GM13977 (cell line): ENCODE data around the gene ENPP3.

Source experiments
- DNase-seq: peaks from one replicate; pipeline ENCODE4 v3.0.0; 2012; ENCODE audit warnings: low spot score
- CTCF ChIP-seq: IDR thresholded peaks from 2 replicates; pipeline ENCODE4 v1.5.1; 2012; ENCODE audit warnings: mild to moderate bottlenecking, control low read depth; ENCODE audit not compliant: insufficient read depth; ENCODE audit errors: extremely low read depth, missing control alignments
- in situ Hi-C: fragments of 300-500 bp; cut with MboI; formaldehyde crosslinking; loops from one replicate; pipeline ENCODE4 v1.12.0; 2022; ENCODE audit warnings: low sequenced_read_pairs, low pct_unique_long_range_greater_than_20kb, mixed read lengths, inconsistent platforms; ENCODE audit not compliant: unreplicated experiment

The ENPP3 gene

GRCh38 chr6:131761762-131762067 is 124.6 kb downstream of the ENPP3 start:
- in situ Hi-C loops: no loop called here
- DNase-seq: no peak
- no peak for TF ChIP-seq CTCF

- DNase-seq: no peak
- TF ChIP-seq CTCF: no peak
- in situ Hi-C loops: no loop called here
Measured at GRCh38 chr6:131762984-131763383, 125.9 kb downstream of the ENPP3 start.

- in situ Hi-C loops: no loop called here
- DNase-seq: no peak
- no peak for TF ChIP-seq CTCF
Measured at GRCh38 chr6:131763749-131764148, 126.6 kb downstream of the ENPP3 start.

GRCh38 chr6:131764350-131764749 is 127.2 kb downstream of the ENPP3 start:
- in situ Hi-C loops: no loop called here
- DNase-seq: no peak

GRCh38 chr6:131765081-131765803 is 128.1 kb downstream of the ENPP3 start:
- no peak for TF ChIP-seq CTCF
- in situ Hi-C loops: no loop called here
- DNase-seq: no peak

More at GRCh38 chr6:131764350-131764749, 127.2 kb downstream of the ENPP3 start:
- no peak for TF ChIP-seq CTCF

- DNase-seq: no peak
- TF ChIP-seq CTCF: no peak
- in situ Hi-C loops: no loop called here
Measured at GRCh38 chr6:131765804-131766135, 128.7 kb downstream of the ENPP3 start.

GRCh38 chr6:131766631-131767030 is 129.5 kb downstream of the ENPP3 start:
- no peak for DNase-seq
- no peak for TF ChIP-seq CTCF
- in situ Hi-C loops: no loop called here
